HS-27A (cell line): Measurements from ENCODE around the gene CXCL6.

Experiments
- DNase-seq: peaks from one replicate; pipeline ENCODE4 v3.0.0-alpha.2; 2012; ENCODE audit warnings: low read depth, missing footprints

Gene CXCL6

GRCh38 chr4:73836373-73837279 lies at the start of gene CXCL6:
Gene CXCL6, plus strand, starts transcription at chr4:73836678. Its CDS starts 73 bp downstream, at chr4:73836751.
- DNase-seq: no peak

- no peak for DNase-seq
Measured at GRCh38 chr4:73788411-73788810, 48.1 kb upstream of the CXCL6 start.

- no peak for DNase-seq
Measured at GRCh38 chr4:73798842-73799241, 37.6 kb upstream of the CXCL6 start.

- no peak for DNase-seq
Measured at GRCh38 chr4:73800206-73800605, 36.3 kb upstream of the CXCL6 start.

GRCh38 chr4:73801692-73802091 lies 34.8 kb upstream of the CXCL6 start:
- no peak for DNase-seq

GRCh38 chr4:73803213-73803612 lies 33.3 kb upstream of the CXCL6 start:
- DNase-seq: no peak

GRCh38 chr4:73810191-73810590 lies 26.3 kb upstream of the CXCL6 start:
- DNase-seq: no peak

GRCh38 chr4:73811841-73812240 lies 24.6 kb upstream of the CXCL6 start:
- no peak for DNase-seq

GRCh38 chr4:73814679-73815078 lies 21.8 kb upstream of the CXCL6 start:
- DNase-seq: no peak

- DNase-seq: no peak
Measured at GRCh38 chr4:73815145-73815544, 21.3 kb upstream of the CXCL6 start.

GRCh38 chr4:73816814-73817213 lies 19.7 kb upstream of the CXCL6 start:
- peak; percentile 34 for DNase-seq

- DNase-seq: no peak
Measured at GRCh38 chr4:73817341-73817740, 19.1 kb upstream of the CXCL6 start.

GRCh38 chr4:73821325-73821724 lies 15.2 kb upstream of the CXCL6 start:
- no peak for DNase-seq

GRCh38 chr4:73822389-73822788 lies 14.1 kb upstream of the CXCL6 start:
- DNase-seq: no peak

- no peak for DNase-seq
Measured at GRCh38 chr4:73822812-73823504, 13.5 kb upstream of the CXCL6 start.

- DNase-seq: no peak
Measured at GRCh38 chr4:73823760-73824159, 12.7 kb upstream of the CXCL6 start.

GRCh38 chr4:73828956-73829355 lies 7.5 kb upstream of the CXCL6 start:
- DNase-seq: no peak

- DNase-seq: no peak
Measured at GRCh38 chr4:73831569-73831968, 4.9 kb upstream of the CXCL6 start.

GRCh38 chr4:73832651-73833237 lies 3.7 kb upstream of the CXCL6 start:
- no peak for DNase-seq

GRCh38 chr4:73839071-73839470 lies 2.6 kb downstream of the CXCL6 start:
- DNase-seq: no peak

GRCh38 chr4:73839715-73840114 lies 3.2 kb downstream of the CXCL6 start:
- no peak for DNase-seq

- DNase-seq: no peak
Measured at GRCh38 chr4:73841243-73841925, 4.9 kb downstream of the CXCL6 start.
